ENCODE results near the gene FBXO31.

GRCh38 chr16:87416826-87417527 is 33.4 kb upstream of the FBXO31 start:
- TF ChIP-seq CTCF (IDR thresholded peaks at IDR 0.05) (peak; percentile 42 to 77 (median 56)), POLR2A (IDR thresholded peaks at IDR 0.05) (no peak), EP300 (IDR thresholded peaks at IDR 0.05) (no peak)
